ENCODE measurements around the gene DUS2.
"Not testable (repeated sequence)": the region's sequence is repeated elsewhere in the genome, so short reads cannot be mapped to it uniquely, and the experiment has no call there.

DUS2 gene

GRCh38 chr16:68116256-68116867 lies 93.3 kb downstream of the DUS2 start:
- in situ Hi-C loops (cut with MboI; ENCODE audit: low sequenced_read_pairs): no loop called here

- in situ Hi-C loops (cut with MboI; ENCODE audit: low sequenced_read_pairs): no loop called here
These were observed 94.8 kb downstream of the DUS2 start for GRCh38 chr16:68117884-68118283.

- in situ Hi-C loops (cut with MboI; ENCODE audit: low sequenced_read_pairs): not testable (repeated sequence)
These were observed 95.9 kb downstream of the DUS2 start for GRCh38 chr16:68118954-68119353.

GRCh38 chr16:68120496-68120895 lies 97.4 kb downstream of the DUS2 start:
- in situ Hi-C loops (cut with MboI; ENCODE audit: low sequenced_read_pairs): not testable (repeated sequence)

GRCh38 chr16:68126395-68126794 lies 103.3 kb downstream of the DUS2 start:
- in situ Hi-C loops (cut with MboI; ENCODE audit: low sequenced_read_pairs): no loop called here

GRCh38 chr16:68128577-68129305 lies 105.7 kb downstream of the DUS2 start:
- in situ Hi-C loops (cut with MboI; ENCODE audit: low sequenced_read_pairs): no loop called here

Measured in hTERT RPE-1 (cell line).